GM12875 (cell line): Measurements from ENCODE around the gene JPH4.

Experiments
- H3K4me3 ChIP-seq: one replicate; pipeline ENCODE4 v1.5.1; 2011; ENCODE audit warnings: low read depth, low read length, control low read depth
- TF ChIP-seq, protein P1 (sequence below): IDR thresholded peaks from 2 replicates; pipeline ENCODE4 v1.5.1; 2011; ENCODE audit warnings: low read depth, mild to moderate bottlenecking, control low read depth, inconsistent platforms, low read length, moderate library complexity, borderline replicate concordance; ENCODE audit not compliant: insufficient read depth

JPH4 gene

DNA sequence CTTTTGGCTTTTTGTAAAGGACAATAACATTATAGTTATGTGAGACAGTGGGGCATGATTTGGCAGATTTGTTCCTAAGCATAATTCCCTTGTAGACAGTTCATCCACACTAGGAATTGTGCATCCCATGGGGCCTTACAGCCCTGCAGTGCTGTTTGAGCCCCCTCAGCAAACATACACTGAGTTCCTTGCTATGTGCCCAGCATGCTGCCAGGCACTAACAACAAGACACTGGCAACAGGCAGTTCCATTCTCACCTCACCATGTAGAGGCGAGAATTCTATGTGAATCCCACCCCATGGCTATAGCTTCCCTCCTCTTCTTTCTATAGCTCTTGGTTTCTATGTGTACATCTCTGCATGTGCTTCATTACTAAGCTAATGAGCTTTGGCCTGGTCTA lies 20.6 kb downstream of the JPH4 start:
- H3K4me3 ChIP-seq: no peak overlapping the region
- TF ChIP-seq, protein P1, sequence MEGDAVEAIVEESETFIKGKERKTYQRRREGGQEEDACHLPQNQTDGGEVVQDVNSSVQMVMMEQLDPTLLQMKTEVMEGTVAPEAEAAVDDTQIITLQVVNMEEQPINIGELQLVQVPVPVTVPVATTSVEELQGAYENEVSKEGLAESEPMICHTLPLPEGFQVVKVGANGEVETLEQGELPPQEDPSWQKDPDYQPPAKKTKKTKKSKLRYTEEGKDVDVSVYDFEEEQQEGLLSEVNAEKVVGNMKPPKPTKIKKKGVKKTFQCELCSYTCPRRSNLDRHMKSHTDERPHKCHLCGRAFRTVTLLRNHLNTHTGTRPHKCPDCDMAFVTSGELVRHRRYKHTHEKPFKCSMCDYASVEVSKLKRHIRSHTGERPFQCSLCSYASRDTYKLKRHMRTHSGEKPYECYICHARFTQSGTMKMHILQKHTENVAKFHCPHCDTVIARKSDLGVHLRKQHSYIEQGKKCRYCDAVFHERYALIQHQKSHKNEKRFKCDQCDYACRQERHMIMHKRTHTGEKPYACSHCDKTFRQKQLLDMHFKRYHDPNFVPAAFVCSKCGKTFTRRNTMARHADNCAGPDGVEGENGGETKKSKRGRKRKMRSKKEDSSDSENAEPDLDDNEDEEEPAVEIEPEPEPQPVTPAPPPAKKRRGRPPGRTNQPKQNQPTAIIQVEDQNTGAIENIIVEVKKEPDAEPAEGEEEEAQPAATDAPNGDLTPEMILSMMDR: no peak

DNA sequence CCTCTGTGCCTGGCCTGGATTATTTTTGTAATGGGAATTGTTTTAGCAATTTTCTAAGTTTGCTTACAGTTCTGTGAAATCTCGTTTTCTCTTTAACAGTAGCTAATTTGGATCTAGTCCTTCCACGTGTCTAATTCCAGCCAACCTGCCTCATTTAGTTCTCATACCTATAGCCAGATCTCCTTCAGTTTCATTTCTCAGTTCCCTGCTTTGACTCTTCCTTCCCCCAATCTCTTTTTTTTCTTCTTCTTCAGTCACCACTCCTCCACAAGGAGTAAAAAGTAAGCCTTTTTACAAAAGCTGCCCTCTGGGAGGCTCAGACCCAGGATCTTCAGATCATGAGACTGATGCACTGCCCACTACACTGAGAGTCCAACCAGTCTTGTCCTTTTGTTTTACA lies 21.1 kb downstream of the JPH4 start:
- no peak overlapping the region for H3K4me3 ChIP-seq
- TF ChIP-seq, protein P1: no peak

DNA sequence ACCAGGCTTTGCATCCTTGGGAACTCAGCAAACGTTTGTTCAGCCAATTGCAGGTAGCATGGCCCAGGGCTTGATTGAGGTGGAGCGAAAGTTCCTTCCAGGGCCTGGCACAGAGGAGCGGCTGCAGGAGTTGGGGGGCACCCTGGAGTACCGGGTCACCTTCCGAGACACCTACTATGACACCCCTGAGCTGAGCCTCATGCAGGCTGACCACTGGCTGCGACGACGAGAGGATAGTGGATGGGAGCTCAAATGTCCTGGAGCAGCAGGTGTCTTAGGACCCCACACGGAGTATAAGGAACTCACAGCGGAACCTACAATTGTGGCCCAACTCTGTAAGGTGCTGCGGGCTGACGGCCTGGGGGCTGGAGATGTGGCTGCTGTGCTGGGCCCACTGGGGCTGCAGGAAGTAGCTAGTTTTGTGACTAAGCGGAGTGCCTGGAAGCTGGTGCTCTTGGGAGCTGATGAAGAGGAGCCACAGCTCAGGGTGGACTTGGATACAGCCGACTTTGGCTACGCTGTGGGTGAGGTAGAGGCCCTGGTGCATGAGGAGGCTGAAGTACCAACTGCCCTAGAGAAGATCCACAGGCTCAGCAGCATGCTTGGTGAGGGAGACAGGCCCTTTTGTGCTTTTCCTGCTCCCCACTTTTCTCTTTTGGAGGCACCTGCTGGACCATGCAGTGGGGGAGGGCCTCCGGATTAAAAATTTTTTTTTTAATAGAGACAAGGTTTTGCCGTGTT lies 21.7 kb downstream of the JPH4 start:
- TF ChIP-seq, protein P1: no peak
- H3K4me3 ChIP-seq: peak overlapping the region; percentile 65

DNA sequence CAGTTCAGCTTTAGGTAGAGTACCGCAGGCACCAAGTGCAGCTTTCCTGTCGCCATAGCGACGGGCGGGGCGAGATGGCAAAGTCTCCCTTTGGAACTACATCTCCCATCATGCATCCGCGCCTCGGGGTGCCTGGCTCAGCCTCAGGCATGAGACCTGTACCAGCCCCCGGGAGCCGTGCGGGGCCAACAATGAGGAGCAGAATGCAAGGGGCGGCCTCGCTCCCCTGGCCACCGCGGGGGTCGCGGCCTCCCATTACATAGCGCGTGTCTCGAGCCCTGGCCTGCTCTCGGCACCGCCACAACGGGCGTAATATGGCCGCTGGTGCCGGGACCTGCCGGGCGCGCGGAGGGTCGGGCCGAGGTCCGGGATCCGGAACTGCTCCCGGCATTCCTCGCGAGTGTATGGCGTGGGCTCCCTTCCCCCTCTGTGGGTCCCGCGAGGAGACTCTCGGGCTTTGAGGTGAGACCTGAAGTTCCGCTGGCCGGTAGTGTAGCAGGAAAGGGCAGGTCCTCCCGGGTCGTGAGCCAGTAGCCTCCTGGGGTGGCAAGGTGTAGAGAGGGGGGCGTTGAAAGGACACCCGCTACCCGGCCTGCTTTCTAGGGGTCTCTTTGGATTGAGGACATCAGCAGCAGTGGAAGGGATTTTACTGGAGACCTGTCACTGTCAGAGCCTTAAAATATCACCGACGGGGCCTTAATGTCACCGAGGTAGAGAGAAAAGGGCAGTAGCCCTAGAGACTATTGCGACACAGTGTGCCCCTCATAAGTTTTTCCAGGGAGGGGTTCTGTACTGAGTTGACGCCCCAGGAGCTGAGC lies 22.5 kb downstream of the JPH4 start, which contains the start of gene THTPA:
Gene THTPA (plus strand): TSS at position 390 of the 818 bp plus-strand sequence. CDS start 487 bp downstream, outside the sequence.
- TF ChIP-seq, protein P1: no peak
- H3K4me3 ChIP-seq: peak within 1 kb of the TSS; percentile 65

DNA sequence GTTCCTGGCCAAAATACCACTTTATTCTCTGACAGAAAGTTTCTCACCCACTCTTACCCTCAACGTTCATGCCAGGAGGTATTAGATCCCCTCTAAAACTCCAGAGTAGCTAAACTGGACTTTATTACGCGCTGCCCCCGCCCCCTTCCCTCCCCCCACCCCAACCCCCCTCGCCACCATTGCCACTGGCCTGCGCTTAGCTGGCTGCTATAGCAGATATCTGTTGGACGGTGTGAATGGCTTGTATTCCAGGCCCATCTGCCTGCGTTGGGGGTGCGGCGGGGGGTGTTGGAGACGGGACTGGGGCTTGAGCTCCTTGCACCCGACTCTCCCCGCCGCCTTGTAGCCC lies 23.1 kb downstream of the JPH4 start:
- peak overlapping the region; percentile 65 for H3K4me3 ChIP-seq
- TF ChIP-seq, protein P1: no peak

DNA sequence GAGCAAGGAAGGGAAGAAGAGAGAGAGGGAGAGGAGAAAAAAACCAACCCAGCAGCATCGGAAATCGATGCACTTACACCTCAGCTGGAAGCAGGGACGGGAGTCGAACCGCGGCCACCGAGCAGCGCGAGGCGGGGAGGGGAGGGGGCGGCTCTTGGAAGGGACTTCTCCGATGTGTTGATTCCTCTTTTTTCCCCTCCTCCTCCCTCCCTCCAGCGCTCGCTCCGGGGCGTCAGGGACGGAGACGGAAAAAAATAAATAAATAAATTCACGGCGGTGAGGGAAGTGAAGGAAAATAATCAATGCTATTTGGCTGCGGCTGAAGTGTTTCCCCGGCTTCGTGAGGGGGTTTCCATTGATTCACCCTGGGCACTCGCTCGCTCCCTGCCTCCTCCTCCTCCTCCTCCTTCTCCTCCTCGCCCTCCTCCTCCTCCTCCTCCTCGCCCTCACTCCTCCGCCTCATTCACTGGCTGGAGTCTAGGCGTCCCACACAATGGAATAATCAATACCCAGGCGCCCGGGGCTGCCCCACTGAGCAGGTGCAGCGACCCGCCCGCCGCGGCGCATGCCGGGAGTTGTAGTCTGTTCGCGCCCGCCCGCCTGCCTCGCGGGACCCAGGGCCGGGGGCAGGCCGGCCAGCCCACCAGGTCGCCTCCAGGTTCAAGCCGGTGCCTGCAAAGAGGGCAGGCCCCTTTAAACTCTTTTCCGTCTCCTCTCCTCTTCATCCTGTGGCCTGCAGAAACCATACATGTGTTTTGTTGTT lies 27.1 kb downstream of the JPH4 start, which contains the start of gene ZFHX2:
Gene ZFHX2 (minus strand): TSS at position 500 of the 763 bp plus-strand sequence. CDS start 16,440 bp downstream, outside the sequence.
- TF ChIP-seq, protein P1: no peak
- H3K4me3 ChIP-seq: peak within 1 kb of the TSS; percentile 52
